ENCODE results near the gene SECTM1.
"Not testable (repeated sequence)": the region's sequence is repeated elsewhere in the genome, so short reads cannot be mapped to it uniquely, and the experiment has no call there.

GRCh38 chr17:82373072-82373452 is 39.5 kb upstream of the SECTM1 start:
- not testable (repeated sequence) for TF ChIP-seq MAX (IDR thresholded peaks at IDR 0.05; ENCODE audit: low read depth, low read length); CTCF (IDR thresholded peaks at IDR 0.05; ENCODE audit: low read depth, low read length); POLR2A (IDR thresholded peaks at IDR 0.05; ENCODE audit: extremely low read depth, insufficient read length); MYC (IDR thresholded peaks at IDR 0.05; ENCODE audit: low read depth, low read length)

All from NB4 (cell line).